ENCODE data around the gene PPM1L. TPM values are rescaled to one million over a fixed set of nuclear protein-coding genes. Genes with fewer than 3 reads are reported as not detected.
"Not testable (repeated sequence)": the region's sequence is repeated elsewhere in the genome, so short reads cannot be mapped to it uniquely, and the experiment has no call there.

The PPM1L gene
- total RNA-seq, 1 donor from 2014 or later, result 13.5 TPM

DNA sequence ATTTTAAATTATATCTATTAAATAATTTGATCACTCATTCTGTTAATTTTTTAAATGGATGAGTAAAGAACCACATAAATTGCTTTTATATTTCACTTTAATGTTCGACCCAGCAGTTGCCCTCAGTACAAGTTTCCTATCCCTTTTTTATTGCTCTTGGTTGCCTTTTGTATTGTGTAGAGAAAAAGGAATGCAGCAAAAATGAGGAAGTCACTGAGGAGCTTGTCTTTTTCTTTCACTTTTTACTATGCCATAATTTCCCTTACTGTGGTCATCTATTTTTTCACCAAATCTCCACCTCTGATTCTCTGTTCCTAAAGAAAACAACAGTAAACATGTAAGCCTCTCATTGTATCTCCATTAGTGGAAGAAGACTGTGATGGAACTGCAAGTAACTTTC lies 226.5 kb downstream of the PPM1L start:
- no peak for DNase-seq
- Histone ChIP-seq H3K9me3 (no peaks in the 10 kb centered on the region), H3K36me3 (no peaks in the 10 kb centered on the region), H3K27ac (no peak overlapping the region), H3K27me3 (no peaks in the 10 kb centered on the region), H3K4me1 (no peaks in the 10 kb centered on the region), H3K4me3 (no peak overlapping the region)
- TF ChIP-seq, protein P1, sequence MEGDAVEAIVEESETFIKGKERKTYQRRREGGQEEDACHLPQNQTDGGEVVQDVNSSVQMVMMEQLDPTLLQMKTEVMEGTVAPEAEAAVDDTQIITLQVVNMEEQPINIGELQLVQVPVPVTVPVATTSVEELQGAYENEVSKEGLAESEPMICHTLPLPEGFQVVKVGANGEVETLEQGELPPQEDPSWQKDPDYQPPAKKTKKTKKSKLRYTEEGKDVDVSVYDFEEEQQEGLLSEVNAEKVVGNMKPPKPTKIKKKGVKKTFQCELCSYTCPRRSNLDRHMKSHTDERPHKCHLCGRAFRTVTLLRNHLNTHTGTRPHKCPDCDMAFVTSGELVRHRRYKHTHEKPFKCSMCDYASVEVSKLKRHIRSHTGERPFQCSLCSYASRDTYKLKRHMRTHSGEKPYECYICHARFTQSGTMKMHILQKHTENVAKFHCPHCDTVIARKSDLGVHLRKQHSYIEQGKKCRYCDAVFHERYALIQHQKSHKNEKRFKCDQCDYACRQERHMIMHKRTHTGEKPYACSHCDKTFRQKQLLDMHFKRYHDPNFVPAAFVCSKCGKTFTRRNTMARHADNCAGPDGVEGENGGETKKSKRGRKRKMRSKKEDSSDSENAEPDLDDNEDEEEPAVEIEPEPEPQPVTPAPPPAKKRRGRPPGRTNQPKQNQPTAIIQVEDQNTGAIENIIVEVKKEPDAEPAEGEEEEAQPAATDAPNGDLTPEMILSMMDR (IDR thresholded peaks at IDR 0.05), result no peak
- intact Hi-C loops (cut with DNase I), result no loop called here
- ATAC-seq, result no peak

DNA sequence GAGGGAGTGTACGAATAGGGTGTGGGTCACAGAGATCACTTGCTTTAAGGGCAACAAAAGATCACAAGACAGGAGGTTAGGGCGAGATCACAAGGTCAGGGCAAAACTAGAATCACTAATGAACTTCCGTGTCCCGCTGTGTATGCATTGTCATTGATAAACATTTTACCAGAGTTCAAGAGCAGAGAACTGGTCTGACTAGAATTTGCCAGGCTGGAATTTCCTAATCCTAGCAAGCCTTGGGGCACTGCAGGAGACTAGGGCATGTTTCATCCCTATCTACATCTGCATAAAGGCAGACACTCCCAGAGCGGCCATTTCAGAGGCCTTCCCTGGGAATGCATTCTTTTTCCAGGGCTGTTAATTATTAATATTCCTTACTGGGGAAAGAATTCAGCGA lies 227.9 kb downstream of the PPM1L start:
- intact Hi-C loops (cut with DNase I); H3K4me1 ChIP-seq; ATAC-seq; H3K4me3 ChIP-seq; DNase-seq; H3K27me3 ChIP-seq; H3K27ac ChIP-seq; H3K9me3 ChIP-seq; H3K36me3 ChIP-seq: not testable (repeated sequence)

DNA sequence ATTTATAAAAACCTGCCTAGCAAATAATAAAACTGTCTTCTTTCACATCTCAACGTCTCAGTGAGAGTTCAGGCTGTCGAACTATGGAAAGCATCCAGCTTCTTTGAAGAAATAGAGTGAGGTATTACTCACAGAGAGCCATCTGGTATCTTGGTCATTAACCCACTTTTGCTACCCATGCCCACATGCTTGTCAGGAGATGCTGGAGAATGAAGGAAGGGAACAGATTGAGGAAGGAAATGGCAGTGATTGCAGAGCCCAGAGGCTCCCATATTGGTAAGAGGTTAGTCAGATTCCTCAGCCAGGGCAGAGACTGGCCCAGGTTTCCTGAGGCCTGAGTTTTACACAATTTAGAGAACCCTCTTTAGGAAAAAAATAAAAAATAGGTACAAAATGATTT lies 230.0 kb downstream of the PPM1L start:
- Histone ChIP-seq H3K36me3 (no peaks in the 10 kb centered on the region), H3K27ac (no peak overlapping the region), H3K9me3 (no peaks in the 10 kb centered on the region), H3K27me3 (no peaks in the 10 kb centered on the region), H3K4me1 (no peaks in the 10 kb centered on the region), H3K4me3 (no peak overlapping the region)
- ATAC-seq, result peak; percentile 77
- DNase-seq, result no peak
- intact Hi-C loops (cut with DNase I), result no loop called here
- TF ChIP-seq, protein P1 (IDR thresholded peaks at IDR 0.05), result no peak

DNA sequence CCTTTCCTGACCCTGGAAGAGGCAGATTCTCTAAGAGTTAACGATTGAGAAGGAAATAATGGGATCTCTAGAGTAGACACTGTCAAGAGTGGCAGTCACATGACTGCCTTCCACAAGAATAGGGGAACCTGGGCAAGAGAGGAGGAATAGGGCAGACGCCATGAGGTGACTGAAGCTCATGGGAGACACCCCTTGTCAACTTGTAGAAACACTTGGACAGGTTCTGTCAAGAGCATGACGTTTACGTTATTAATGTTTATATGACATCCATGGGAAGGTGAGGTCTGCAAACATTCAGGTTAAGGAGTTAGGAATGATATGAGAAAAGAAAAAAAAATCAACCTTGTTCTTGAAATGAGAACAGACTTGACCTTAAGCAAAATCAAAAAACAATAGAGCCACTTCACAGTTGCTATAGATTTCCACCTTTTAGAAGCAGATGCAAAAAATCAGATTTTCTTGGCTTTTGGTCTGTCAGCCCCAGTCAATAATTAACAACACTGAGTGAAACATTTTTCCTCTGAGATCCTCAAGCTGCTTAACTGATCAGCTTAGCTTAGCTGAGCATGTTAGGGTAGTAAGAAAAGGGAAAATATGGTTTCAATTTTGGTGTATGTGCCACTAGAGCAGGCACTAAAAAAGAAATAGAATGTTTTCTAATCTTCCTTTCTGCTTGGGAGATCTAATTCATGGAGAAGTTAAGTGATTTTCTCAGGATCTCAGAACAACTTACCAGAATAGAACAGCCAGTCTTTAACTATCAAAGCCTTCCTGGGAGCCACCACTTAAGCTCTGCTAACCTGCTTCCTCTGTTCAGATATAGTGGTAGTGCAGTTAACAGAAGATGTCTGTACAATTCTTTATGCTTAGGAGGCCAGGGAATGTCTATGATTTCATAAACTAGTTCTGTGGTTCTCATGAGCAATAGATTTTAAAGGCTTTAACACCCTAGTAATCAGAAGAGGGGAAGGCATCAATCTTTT lies 232.2 kb downstream of the PPM1L start:
- TF ChIP-seq, protein P1 (IDR thresholded peaks at IDR 0.05), result no peak
- DNase-seq (no peak), ATAC-seq (no peak)
- Histone ChIP-seq H3K36me3 (no peaks in the 10 kb centered on the region), H3K4me1 (no peaks in the 10 kb centered on the region), H3K4me3 (no peak overlapping the region), H3K27ac (no peak overlapping the region), H3K9me3 (no peaks in the 10 kb centered on the region), H3K27me3 (no peaks in the 10 kb centered on the region)
- intact Hi-C loops (cut with DNase I), result no loop called here

DNA sequence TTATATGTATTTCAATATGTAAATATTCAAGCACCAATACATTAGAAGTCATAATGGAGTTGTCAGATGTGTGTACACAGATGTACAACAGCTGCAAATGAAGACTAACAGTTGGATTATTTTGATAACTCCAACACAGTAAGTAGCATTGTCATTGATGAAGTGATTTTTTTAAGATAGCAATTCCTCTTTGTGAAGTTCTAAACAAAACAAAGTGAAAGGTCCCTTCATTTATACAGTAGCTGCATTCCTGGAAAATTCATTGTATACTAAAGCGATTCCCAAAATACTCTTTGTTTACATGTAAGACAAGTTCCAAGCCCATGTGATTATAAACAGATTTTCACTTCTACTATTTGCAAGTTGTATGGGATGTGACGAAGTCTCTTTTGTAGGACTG lies 234.4 kb downstream of the PPM1L start:
- intact Hi-C loops (cut with DNase I), result no loop called here
- DNase-seq (no peak), ATAC-seq (no peak)
- Histone ChIP-seq H3K4me3 (no peak overlapping the region), H3K4me1 (no peaks in the 10 kb centered on the region), H3K27ac (no peak overlapping the region), H3K36me3 (no peaks in the 10 kb centered on the region), H3K9me3 (no peaks in the 10 kb centered on the region), H3K27me3 (no peaks in the 10 kb centered on the region)
- TF ChIP-seq, protein P1 (IDR thresholded peaks at IDR 0.05), result no peak

DNA sequence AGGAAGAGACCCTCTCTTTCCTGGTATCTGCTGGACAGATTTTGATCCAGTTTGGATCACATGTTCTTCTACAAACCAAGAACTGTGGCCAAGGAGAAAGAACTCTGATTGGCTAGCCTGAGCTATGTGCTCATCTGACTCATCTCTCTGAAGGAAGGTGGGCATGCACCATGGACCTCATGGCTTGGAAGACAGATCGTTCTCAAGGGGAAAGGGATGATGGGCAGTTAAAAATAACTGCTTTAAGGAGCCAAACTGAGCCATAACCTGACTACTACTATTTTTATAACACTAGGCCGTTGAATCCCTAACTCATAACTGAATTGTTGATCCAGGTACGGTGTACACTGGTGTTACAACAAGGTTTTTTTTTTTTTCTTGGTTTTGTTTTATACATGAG lies 236.7 kb downstream of the PPM1L start:
- intact Hi-C loops (cut with DNase I), result no loop called here
- H3K4me3 ChIP-seq, result no peak overlapping the region
- no peak for ATAC-seq

More for the DNA sequence above, 236.7 kb downstream of the PPM1L start:
- no peaks in the 10 kb centered on the region for H3K9me3 ChIP-seq
- H3K27ac ChIP-seq, result no peak overlapping the region
- no peaks in the 10 kb centered on the region for H3K4me1 ChIP-seq
- TF ChIP-seq, protein P1 (IDR thresholded peaks at IDR 0.05), result no peak
- no peak for DNase-seq
- H3K27me3 ChIP-seq, result no peaks in the 10 kb centered on the region
- H3K36me3 ChIP-seq, result no peaks in the 10 kb centered on the region

Measured in upper lobe of right lung (tissue), 1 donor.